SH-SY5Y (cell line): ENCODE measurements around the gene ADAMTS5.

Source experiments
- GATA2 ChIP-seq: IDR thresholded peaks from 2 replicates; pipeline ENCODE4 v1.6.1; 2011; ENCODE audit warnings: mild to moderate bottlenecking, low read depth, low read length
- GATA3 ChIP-seq: IDR thresholded peaks from 2 replicates; pipeline ENCODE4 v1.6.1; 2011; ENCODE audit warnings: low read depth, mild to moderate bottlenecking, low read length, moderate library complexity

DNA sequence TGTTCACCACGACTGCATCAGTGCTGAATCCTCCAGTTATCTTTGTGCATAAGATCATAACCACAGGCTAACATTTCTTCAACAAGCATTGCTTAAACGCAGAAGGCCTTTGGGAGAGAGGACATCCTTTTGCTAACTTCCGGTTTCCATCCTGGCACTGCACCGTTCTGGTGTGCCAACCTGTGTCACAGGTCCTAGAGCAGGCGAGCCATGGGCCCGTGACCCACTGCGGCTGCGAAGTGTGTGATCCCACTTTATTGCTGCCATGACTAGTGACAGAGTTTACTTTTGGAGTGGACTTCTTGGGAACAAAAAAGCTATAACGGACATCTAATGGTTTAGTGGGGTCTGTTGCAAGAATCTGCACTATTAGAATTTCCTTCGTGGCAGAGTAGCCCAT is 42.9 kb downstream of the ADAMTS5 start:
- TF ChIP-seq GATA2 (no peak), GATA3 (no peak)
